ENCODE results near the gene BSCL2.
"Not testable (repeated sequence)": the region's sequence is repeated elsewhere in the genome, so short reads cannot be mapped to it uniquely, and the experiment has no call there.

The BSCL2 gene

GRCh38 chr11:62682518-62682917 is 24.7 kb downstream of the BSCL2 start:
- no peak for DNase-seq

- no peak for DNase-seq
These were observed 26.4 kb downstream of the BSCL2 start for GRCh38 chr11:62680825-62681240.

GRCh38 chr11:62678770-62679696 is 28.2 kb downstream of the BSCL2 start, which contains the start of gene UBXN1:
Gene UBXN1 (minus strand): TSS chr11:62679073. CDS start chr11:62678923, 150 bp downstream.
- peak; percentile 71 for DNase-seq

GRCh38 chr11:62678433-62678769 is 28.8 kb downstream of the BSCL2 start:
- no peak for DNase-seq

- DNase-seq: no peak
These were observed 29.5 kb downstream of the BSCL2 start for GRCh38 chr11:62677714-62678113.

- DNase-seq: no peak
These were observed 30.1 kb downstream of the BSCL2 start for GRCh38 chr11:62677156-62677555.

GRCh38 chr11:62676698-62677097 is 30.5 kb downstream of the BSCL2 start:
- DNase-seq: no peak

- not testable (repeated sequence) for DNase-seq
These were observed 31.8 kb downstream of the BSCL2 start for GRCh38 chr11:62675415-62675814.

- no peak for DNase-seq
These were observed 34.1 kb downstream of the BSCL2 start for GRCh38 chr11:62673196-62673525.

GRCh38 chr11:62671608-62672389 is 35.4 kb downstream of the BSCL2 start, which contains the start of the genes LBHD1 and UQCC3:
Gene LBHD1 (minus strand): TSS chr11:62672267. CDS start chr11:62670031, 2,236 bp downstream.
Gene UQCC3 (plus strand): TSS chr11:62671673. CDS start chr11:62671746, 73 bp downstream.
- DNase-seq: peak; percentile 55

GRCh38 chr11:62671236-62671607 is 36.0 kb downstream of the BSCL2 start:
- DNase-seq: no peak

- DNase-seq: no peak
These were observed 37.6 kb downstream of the BSCL2 start for GRCh38 chr11:62669420-62670161.

GRCh38 chr11:62667460-62667859 is 39.8 kb downstream of the BSCL2 start:
- DNase-seq: no peak

GRCh38 chr11:62666259-62666926 is 40.8 kb downstream of the BSCL2 start:
- DNase-seq: no peak

- peak; percentile 42 for DNase-seq
These were observed 41.5 kb downstream of the BSCL2 start for GRCh38 chr11:62665599-62666258.

GRCh38 chr11:62665075-62665598 is 42.1 kb downstream of the BSCL2 start, which contains the start of the genes C11orf98 and CSKMT:
Gene C11orf98 (minus strand): TSS chr11:62665210. CDS start chr11:62665169, 41 bp downstream.
Gene CSKMT (plus strand): TSS chr11:62665312. CDS start chr11:62665880, 568 bp downstream.
- DNase-seq: peak; percentile 94

- peak; percentile 39 for DNase-seq
These were observed 42.7 kb downstream of the BSCL2 start for GRCh38 chr11:62664405-62665074.

- no peak for DNase-seq
These were observed 50.3 kb downstream of the BSCL2 start for GRCh38 chr11:62656796-62657429.

- DNase-seq: no peak
These were observed 52.9 kb downstream of the BSCL2 start for GRCh38 chr11:62654297-62654696.
